Measurements from ENCODE around the gene COL19A1. TPM values are rescaled to one million over a fixed set of nuclear protein-coding genes. Genes with fewer than 3 reads are reported as not detected.
"Not testable (repeated sequence)": the region's sequence is repeated elsewhere in the genome, so short reads cannot be mapped to it uniquely, and the experiment has no call there.

COL19A1 gene
- total RNA-seq, 1 donor from 2014 or later: not detected

GRCh38 chr6:69866770-69867638, 648 bp downstream of the COL19A1 start:
- peak; percentile 24 for DNase-seq

GRCh38 chr6:69867639-69867976, 1.3 kb downstream of the COL19A1 start:
- peak; percentile 1 for DNase-seq

GRCh38 chr6:69868252-69868804, 2.0 kb downstream of the COL19A1 start:
- no peak for DNase-seq

- DNase-seq: no peak
These were observed 2.6 kb downstream of the COL19A1 start for GRCh38 chr6:69868961-69869360.

- DNase-seq: no peak
These were observed 4.8 kb downstream of the COL19A1 start for GRCh38 chr6:69871107-69871506.

- DNase-seq: no peak
These were observed 6.9 kb downstream of the COL19A1 start for GRCh38 chr6:69873291-69873690.

- DNase-seq: no peak
These were observed 9.4 kb downstream of the COL19A1 start for GRCh38 chr6:69875715-69876114.

GRCh38 chr6:69878795-69879194, 12.4 kb downstream of the COL19A1 start:
- DNase-seq: no peak

- DNase-seq: no peak
These were observed 14.2 kb downstream of the COL19A1 start for GRCh38 chr6:69880601-69881000.

- DNase-seq: no peak
These were observed 15.2 kb downstream of the COL19A1 start for GRCh38 chr6:69881322-69882151.

- no peak for DNase-seq
These were observed 17.2 kb downstream of the COL19A1 start for GRCh38 chr6:69883551-69883950.

GRCh38 chr6:69884231-69884630, 17.9 kb downstream of the COL19A1 start:
- DNase-seq: no peak

- no peak for DNase-seq
These were observed 20.7 kb downstream of the COL19A1 start for GRCh38 chr6:69887026-69887425.

- no peak for DNase-seq
These were observed 21.5 kb downstream of the COL19A1 start for GRCh38 chr6:69887714-69888345.

- DNase-seq: no peak
These were observed 22.3 kb downstream of the COL19A1 start for GRCh38 chr6:69888482-69889233.

GRCh38 chr6:69889234-69889974, 23.0 kb downstream of the COL19A1 start:
- not testable (repeated sequence) for DNase-seq

- not testable (repeated sequence) for DNase-seq
These were observed 26.2 kb downstream of the COL19A1 start for GRCh38 chr6:69892561-69892960.

GRCh38 chr6:69893266-69893665, 26.9 kb downstream of the COL19A1 start:
- not testable (repeated sequence) for DNase-seq

- no peak for DNase-seq
These were observed 28.4 kb downstream of the COL19A1 start for GRCh38 chr6:69894578-69895347.

- no peak for DNase-seq
These were observed 29.0 kb downstream of the COL19A1 start for GRCh38 chr6:69895396-69895795.

- no peak for DNase-seq
These were observed 34.5 kb downstream of the COL19A1 start for GRCh38 chr6:69900869-69901268.

All from dermis blood vessel endothelial cell (primary cell).